ENCODE data around the gene SPRR2A.
"Not testable (repeated sequence)": the region's sequence is repeated elsewhere in the genome, so short reads cannot be mapped to it uniquely, and the experiment has no call there.

SPRR2A gene

DNA sequence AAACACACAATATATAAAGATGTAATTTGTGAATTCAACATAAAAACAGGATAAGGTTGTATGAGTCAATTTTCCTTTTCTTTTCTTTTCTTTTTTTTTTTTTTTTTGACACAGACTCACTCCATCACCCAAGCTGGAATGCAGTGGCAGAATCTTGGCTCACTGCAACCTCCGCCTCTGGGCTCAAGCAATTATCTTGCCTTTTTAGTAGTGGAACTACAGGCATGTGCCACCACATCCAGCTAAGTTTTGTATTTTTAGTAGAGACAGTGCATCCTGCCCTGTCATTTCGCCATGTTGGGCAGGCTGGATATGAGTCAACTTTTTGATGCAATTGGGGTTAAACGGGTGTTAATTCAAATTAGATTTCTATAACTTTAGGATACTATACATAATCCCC, 24.4 kb upstream of the SPRR2A start:
- H3K4me3 ChIP-seq (ENCODE audit: low read depth, low read length), result no peak overlapping the region
- POLR2A ChIA-PET, result no interaction called here
- CTCF ChIA-PET, result no interaction called here
- TF ChIP-seq, protein P1, sequence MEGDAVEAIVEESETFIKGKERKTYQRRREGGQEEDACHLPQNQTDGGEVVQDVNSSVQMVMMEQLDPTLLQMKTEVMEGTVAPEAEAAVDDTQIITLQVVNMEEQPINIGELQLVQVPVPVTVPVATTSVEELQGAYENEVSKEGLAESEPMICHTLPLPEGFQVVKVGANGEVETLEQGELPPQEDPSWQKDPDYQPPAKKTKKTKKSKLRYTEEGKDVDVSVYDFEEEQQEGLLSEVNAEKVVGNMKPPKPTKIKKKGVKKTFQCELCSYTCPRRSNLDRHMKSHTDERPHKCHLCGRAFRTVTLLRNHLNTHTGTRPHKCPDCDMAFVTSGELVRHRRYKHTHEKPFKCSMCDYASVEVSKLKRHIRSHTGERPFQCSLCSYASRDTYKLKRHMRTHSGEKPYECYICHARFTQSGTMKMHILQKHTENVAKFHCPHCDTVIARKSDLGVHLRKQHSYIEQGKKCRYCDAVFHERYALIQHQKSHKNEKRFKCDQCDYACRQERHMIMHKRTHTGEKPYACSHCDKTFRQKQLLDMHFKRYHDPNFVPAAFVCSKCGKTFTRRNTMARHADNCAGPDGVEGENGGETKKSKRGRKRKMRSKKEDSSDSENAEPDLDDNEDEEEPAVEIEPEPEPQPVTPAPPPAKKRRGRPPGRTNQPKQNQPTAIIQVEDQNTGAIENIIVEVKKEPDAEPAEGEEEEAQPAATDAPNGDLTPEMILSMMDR (IDR thresholded peaks at IDR 0.05; ENCODE audit: insufficient read depth, low read length, missing control alignments), result no peak
- DNase-seq (ENCODE audit: low read depth, low spot score), result no peak

DNA sequence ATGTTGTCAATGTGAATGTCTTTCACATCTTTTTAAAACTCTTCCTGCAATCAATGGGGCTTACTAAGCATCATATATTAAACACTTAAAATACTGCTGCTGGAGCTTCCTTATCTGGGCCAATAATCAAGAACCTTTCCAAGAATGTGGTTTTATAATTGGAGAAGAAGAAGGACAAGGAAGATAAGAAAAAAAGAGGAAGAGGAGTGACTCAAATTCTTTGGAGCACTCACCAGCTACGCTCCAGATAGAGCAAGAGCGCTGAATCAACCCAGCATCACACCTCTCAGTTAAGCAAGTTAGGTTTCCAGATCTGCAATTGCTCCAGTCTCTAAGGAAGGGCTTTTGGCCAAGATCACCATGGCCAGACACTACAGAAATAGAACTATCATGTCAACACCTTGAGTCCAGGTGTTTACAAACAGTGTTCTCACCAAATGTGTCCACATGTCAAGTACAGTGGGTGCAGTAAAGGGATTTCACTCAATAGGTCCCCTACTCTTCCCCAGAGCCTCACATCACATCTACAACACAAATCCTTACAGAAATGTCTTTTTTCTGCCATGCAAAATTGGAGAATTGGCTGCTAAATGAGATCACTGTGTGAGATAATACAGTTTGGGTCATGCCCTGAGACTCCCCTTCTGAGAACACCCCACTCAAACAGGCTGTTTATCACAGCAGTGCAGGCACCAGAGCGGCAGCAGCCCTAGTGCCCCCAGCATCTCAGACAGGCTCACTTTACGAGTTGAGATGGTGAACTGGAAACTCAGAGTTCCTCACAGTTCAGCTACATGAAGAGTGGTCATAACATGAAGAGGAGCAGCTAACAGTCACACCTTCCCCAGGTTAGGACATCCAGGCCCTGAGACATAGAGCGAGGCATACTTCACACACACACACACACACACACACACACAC, 15.8 kb upstream of the SPRR2A start:
- TF ChIP-seq, protein P1 (IDR thresholded peaks at IDR 0.05; ENCODE audit: insufficient read depth, low read length, missing control alignments), result no peak
- no peak for DNase-seq (ENCODE audit: low read depth, low spot score)
- ChIA-PET POLR2A (no interaction called here), CTCF (no interaction called here)
- no peak overlapping the region for H3K4me3 ChIP-seq (ENCODE audit: low read depth, low read length)

DNA sequence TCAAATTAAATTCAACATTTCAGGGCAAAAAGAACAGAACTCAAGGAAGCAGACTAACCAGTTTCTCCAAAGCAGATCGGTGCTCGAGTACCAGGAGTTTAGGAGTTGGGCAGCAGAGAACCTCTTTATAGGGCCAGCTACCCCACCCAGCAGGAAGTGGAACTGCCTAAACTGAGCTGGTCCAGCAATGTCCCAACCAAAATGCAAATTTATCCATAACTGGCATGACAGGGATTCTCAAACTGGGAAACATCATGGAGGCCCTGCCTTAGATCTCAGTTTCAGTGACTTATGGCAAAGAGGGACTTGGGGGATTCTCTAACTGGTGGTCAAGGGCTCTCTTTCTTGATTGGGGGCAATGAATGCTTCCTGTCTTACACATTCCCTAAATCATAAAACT, 14.2 kb upstream of the SPRR2A start, which contains the start of gene SPRR2B:
Gene SPRR2B, minus strand, starts transcription at position 101 of the 400 bp plus-strand sequence. CDS start 772 bp downstream, outside the sequence.
- ChIA-PET POLR2A (no interaction called here), CTCF (no interaction called here)
- no peak within 1 kb of the TSS for H3K4me3 ChIP-seq (ENCODE audit: low read depth, low read length)
- TF ChIP-seq, protein P1 (IDR thresholded peaks at IDR 0.05; ENCODE audit: insufficient read depth, low read length, missing control alignments), result no peak
- no peak for DNase-seq (ENCODE audit: low read depth, low spot score)

DNA sequence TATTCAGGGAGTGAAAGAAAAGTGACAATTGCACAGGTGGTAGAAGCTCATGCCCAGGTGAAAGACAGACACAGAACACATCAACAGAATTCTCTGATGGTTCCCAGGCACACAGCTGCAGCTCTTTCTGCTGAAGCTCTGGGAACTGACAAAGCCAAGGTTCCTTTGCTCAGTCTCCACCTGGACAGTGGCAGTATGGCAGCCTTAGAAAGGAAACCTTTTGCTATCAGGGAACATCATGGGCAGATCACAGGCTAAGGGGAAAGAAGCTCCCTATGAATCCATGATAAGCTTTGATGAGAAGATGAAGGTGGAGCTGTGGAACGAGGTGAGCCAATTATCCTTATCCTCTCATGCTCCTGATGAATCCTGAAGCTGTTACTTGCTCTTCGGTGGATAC, 12.9 kb upstream of the SPRR2A start:
- ChIA-PET POLR2A (no interaction called here), CTCF (no interaction called here)
- TF ChIP-seq, protein P1 (IDR thresholded peaks at IDR 0.05; ENCODE audit: insufficient read depth, low read length, missing control alignments), result no peak
- no peak overlapping the region for H3K4me3 ChIP-seq (ENCODE audit: low read depth, low read length)
- no peak for DNase-seq (ENCODE audit: low read depth, low spot score)

DNA sequence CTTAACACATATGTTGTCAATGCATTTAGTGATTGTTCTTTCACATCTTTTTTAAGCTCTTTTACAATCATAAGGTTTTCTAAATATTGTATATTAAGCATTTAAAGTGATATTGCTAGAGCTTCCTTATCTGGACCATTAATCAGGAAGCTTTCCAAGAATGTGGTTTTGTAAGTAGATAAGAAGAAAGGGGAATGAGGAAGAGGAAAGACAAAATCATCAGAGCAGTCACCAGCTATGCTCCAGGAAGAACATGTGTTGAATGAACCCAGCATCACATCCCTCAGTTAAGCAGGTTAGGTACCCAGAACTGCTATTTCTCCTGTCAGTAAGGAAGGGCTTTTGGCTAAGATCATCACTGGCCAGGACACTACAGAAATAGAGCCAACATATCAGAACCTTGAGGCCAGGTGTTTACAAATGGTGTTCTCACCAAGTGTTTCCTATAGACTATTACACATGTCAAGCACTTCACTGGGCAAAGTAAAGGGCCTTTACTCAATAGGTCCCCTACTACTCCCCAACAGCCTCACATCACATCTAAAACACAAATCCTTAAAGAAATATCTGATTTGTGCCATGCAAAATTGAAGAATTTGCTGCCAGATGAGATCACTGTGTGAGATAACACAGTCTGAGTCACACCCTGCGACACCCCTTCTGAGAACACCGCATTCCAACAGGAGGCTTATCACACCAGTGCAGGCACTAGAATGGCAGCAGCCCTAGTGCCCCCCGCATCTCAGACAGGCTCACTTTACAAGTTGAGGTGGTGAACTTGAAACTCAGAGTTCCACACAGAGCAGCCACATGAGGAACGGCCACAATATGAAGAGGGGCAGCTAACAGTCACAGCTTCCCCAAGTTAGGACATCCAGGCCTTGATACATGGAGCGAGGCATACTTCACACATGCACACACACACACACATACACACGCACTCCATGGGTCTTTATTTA, 1.8 kb upstream of the SPRR2A start:
- TF ChIP-seq, protein P1 (IDR thresholded peaks at IDR 0.05; ENCODE audit: insufficient read depth, low read length, missing control alignments), result no peak
- no peak for DNase-seq (ENCODE audit: low read depth, low spot score)
- ChIA-PET POLR2A (no interaction called here), CTCF (no interaction called here)
- H3K4me3 ChIP-seq (ENCODE audit: low read depth, low read length), result no peak overlapping the region

DNA sequence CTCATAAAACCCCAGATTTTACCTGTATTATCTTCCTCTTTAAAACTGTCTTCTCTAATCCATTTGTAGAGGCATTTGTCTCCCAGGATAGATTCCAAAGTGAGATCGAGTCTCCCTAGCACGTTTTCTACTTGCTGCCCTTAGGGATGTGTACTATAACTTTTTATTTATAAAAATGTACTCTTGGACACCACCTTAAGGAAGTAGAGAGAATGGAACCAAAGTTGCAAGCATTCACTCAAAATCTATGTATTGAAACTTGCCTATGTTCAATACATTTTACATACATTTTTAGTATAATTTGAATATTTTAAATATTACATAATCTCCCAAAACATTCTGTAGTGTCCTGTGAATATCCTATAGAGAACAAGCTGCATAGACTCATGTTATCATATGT, 842 bp upstream of the SPRR2A start:
- no peak for DNase-seq (ENCODE audit: low read depth, low spot score)
- POLR2A ChIA-PET, result no interaction called here
- CTCF ChIA-PET, result no interaction called here
- TF ChIP-seq, protein P1 (IDR thresholded peaks at IDR 0.05; ENCODE audit: insufficient read depth, low read length, missing control alignments), result no peak
- no peak overlapping the region for H3K4me3 ChIP-seq (ENCODE audit: low read depth, low read length)

DNA sequence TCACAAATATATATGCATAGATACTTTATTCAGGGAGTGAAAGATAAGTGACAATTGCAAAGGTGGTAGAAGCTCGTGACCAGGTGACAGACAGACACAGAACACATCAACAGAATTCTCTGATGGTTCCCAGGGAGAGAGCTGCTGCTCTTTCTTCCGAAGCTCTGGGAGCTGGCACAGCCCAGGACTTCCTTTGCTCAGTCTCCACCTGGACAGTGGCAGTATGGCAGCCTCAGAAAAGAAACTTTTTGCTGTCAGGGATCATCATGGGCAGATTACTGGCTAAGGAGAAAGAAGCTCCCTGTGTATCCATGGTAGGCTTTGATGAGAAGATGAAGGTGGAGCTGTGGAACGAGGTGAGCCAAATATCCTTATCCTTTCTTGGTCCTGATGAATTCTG, 1.2 kb downstream of the SPRR2A start:
- DNase-seq (ENCODE audit: low read depth, low spot score); CTCF ChIA-PET; H3K4me3 ChIP-seq (ENCODE audit: low read depth, low read length); POLR2A ChIA-PET: not testable (repeated sequence)
